ENCODE measurements around the gene BIRC2.

The BIRC2 gene

DNA sequence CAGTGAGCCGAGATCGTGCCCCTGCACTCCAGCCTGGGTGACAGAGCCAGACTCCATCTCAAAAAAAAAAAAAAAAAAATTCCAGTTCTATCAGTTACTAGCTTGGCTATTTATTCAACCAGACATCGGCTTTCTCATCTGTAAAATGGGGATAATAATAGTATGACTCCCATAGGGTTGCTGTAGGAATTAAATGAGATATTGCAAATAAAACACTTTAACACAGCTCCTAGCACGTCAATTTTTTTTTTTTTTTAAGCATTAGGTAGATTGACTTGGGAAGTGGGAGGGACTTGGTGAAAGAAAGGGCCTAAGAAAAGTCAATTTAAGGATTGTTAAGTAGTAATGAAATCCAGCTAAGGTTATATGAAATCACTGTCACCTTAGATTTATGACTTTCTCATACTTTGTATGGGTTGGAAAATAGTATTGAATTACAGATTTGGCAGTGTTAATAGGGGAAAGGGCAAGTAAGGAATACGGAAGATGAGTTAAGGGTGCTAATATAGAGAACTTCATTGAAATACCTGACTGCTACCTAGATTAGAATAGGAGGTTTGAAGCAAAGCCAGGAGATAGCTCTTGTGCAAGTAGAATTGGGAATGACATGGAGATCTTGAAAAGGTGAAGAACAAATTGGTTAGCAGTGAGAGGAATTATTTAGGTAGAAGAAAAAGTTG lies 28.8 kb downstream of the BIRC2 start:
- DNase-seq = no peak

DNA sequence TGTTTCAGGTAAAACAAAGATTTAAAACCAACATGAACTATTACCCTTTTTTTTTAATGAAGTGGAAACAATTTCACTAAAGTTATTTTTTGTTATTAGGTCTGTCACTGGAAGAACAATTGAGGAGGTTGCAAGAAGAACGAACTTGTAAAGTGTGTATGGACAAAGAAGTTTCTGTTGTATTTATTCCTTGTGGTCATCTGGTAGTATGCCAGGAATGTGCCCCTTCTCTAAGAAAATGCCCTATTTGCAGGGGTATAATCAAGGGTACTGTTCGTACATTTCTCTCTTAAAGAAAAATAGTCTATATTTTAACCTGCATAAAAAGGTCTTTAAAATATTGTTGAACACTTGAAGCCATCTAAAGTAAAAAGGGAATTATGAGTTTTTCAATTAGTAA lies 30.9 kb downstream of the BIRC2 start:
- DNase-seq = no peak

DNA sequence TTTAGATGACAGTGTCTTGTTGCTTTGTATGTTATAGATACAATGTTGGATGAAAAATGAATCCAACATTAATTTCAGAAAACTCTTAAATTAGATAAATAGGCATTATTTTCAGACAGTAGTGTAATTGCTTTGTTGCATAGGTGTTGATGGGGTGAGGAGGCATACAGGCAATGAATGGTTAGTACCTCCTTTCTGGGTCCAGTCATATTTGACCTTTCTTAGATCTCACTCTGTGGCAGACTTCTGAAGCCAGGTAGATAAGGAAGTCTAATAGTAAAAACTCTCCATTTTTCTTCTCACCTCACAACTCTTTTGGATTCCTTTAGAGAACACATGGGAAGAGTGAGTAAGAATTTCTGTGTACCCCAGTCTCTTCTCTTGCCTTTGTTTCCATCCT lies 31.8 kb downstream of the BIRC2 start:
- no peak for DNase-seq

- DNase-seq = no peak
These were observed 35.4 kb downstream of the BIRC2 start for GRCh38 chr11:102382384-102382783.

- no peak for DNase-seq
These were observed 36.8 kb downstream of the BIRC2 start for GRCh38 chr11:102383839-102384238.

DNA sequence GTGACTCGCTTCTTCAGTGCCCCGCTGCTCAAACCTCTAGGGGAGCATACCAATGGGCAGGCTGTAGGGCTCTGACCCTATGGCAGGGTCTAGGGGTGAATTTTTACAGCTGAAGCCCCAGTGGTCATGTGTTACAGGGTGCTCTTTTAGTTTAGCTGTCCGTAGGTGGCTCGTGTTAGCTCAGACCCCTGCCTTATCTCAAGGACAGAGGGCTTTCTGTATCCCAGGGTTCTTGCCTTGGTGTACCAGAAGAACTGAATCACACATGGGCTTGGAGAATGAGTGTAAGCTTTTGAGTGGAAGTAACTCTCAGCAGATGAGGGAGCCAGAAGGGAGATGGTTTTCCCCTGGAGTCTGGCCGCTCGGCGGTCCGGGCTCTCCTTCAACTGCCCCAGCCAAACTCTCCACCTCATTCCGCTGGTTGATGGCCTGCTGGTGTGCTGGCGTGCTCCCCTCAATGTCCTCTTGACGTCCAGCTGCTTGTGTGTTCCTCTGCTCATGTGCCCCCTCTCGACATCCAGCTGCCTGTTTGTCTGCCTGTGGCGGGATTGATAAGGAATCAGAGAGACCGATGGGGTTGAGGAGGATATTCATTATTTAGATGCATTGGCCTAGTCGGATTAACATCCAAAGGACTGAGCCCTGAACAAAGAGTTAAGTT lies 37.5 kb downstream of the BIRC2 start:
- DNase-seq = no peak

GRCh38 chr11:102385085-102386007 lies 38.3 kb downstream of the BIRC2 start:
- no peak for DNase-seq

GRCh38 chr11:102386136-102386734 lies 39.2 kb downstream of the BIRC2 start:
- DNase-seq = no peak

DNA sequence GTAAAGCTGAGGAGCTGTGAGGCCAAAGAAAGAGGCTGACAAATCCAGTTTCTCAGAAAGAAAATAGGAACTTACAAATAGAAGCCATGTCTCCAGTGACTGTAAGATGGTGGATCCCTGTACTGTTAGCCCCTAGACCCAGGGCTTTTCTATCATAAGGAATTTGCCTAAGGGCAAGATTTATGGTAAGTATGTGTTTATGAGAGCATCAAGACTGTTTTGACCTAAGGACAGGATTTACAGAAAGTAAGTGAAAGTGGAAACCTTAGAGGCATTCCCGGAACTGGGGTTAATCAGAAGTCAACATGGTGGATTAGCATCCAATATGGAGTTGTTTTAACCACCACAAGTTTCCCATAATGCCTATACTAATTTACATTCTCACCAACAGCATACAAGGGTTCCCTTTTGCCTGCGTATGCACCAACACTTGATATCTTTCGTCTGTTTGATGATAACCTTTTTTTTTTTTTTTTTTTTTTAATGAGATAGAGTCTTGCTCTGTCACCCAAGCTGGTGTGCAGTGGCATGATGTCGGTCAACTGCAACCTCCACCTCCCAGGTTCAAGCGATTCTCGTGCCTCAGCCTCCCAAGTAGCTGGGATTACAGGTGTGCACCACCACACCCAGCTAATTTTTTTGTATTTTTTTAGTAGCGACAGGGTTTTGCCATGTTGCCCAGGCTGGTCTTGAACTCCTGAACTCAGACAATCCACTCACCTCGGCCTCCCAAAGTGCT lies 40.2 kb downstream of the BIRC2 start:
- no peak for DNase-seq

- no peak for DNase-seq
These were observed 42.2 kb downstream of the BIRC2 start for GRCh38 chr11:102389253-102389652.

- no peak for DNase-seq
These were observed 43.9 kb downstream of the BIRC2 start for GRCh38 chr11:102390667-102391465.

DNA sequence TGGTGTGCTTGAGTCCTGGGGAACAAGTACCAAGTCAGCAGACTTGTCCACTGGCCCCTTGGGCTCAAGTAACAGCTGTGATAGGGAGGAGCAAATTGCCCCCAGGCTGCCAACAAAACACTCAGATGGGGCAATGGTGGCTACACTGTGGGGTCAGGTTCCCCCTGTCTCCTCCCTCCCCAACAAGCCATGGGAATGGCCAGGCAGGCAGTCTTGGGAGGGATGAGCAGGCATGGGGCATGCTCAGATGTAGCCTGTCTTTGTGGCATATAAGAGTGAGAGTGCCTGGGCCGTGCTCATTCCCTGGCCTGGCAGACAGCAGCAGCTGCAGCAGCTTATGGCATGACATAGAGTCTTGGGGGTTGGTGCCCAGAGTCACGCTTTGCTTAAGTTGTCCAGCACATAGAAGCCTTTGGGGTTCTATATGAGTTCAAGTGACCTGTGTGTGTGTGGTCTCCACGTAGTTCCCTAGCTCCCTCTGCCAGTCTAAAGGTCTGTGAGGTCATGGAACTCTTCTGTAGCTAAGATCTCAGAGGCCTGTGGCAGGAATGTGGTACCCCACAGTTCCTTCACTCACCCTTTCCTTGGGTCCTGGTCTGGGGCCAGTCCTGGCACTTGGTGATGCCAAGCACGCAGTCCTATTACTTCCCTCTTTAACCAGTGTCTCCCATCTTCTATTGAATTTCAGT lies 44.7 kb downstream of the BIRC2 start:
- DNase-seq = no peak

GRCh38 chr11:102393272-102393730 lies 46.3 kb downstream of the BIRC2 start:
- no peak for DNase-seq

GRCh38 chr11:102395720-102396393 lies 48.8 kb downstream of the BIRC2 start:
- DNase-seq = no peak

DNA sequence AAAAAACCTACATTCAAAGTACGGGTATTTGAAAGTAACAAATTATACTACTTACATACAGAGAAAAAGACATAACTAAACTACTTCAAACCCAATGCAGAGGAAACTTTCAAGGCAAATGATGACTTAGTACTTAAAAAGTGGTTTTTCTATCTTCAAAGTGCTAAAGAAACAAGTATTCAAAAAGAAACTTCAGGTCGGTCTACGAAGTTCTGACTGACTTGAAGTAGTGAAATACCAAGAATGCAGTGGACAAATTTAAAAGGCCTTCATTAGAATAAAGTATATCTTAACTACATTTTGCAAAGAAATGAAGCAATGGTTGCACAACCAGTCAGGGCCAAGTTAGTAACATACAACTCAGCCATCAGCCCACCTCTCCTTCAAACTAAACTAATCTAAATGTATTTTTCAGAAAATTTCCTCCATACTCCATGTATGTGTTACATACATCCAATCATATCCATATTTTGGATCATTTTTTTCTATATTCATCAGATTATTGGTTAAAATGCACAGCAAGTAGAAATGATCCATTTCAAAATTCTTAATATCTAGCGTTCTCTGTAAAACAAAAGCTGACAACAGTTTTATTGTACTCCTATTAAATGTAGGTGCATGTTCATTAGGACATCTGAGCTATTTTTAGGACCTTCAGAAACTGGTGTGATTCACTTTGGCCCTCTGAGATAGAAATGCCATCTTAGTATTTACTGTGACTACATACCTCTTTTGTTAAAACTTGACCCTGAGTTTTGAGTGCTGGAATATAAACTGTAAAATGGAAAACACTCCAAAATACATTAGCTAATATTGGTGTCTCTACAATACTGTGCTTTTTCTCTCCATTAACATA lies 49.9 kb downstream of the BIRC2 start:
- no peak for DNase-seq

GRCh38 chr11:102398297-102398696 lies 51.3 kb downstream of the BIRC2 start:
- DNase-seq = no peak

DNA sequence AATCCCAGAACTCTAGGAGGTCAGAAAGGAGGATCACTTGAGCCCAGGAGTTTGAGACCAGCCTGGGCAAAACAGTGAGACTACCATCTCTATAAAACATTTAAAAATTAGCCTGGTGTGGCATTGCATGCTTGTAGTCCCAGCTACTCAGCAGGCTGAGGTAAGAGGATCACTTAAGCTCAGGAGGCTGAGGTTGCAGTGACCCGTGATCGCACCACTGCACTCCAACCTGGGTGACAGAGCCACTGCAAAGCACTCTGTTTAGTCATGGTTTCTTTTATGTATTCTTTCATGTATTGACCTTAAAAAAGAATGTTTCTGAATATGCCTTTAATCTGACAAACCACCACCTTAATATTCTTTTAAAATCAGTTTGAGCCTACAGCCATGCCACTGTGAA lies 52.2 kb downstream of the BIRC2 start:
- DNase-seq = no peak

DNA sequence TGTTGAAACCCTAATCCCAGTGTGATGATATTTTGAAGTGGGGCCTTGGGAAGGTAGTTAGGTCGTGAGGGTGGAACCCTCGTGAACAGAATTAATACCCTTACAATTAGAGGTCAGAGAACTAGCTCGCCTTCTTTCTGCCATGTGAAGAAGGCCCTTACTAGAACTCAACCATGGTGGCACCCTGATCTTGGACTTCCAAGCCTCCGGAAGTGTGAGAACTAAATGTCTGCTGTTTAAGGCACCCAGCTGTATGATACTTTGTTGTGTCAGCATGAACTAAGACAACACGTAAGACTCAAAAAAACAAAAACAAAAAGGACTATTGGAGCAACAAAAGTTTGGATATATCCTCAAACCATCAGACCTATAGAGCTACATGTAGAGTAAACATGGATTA lies 53.6 kb downstream of the BIRC2 start:
- DNase-seq = no peak

- DNase-seq = no peak
These were observed 54.9 kb downstream of the BIRC2 start for GRCh38 chr11:102401905-102402304.

Data from right forelimb (tissue), 1 donor.